Measurements from ENCODE around the gene NDEL1. TPM values are rescaled to one million over a fixed set of nuclear protein-coding genes. Genes with fewer than 3 reads are reported as not detected.

NDEL1 gene
- total and polyA plus RNA-seq, 4 donors: 25.2 to 101 (median 55.5) TPM

GRCh38 chr17:8506145-8506544 lies 70.5 kb downstream of the NDEL1 start:
- Histone ChIP-seq H3K27ac (ENCODE audit: low read depth in 1 of 2, low read length in 1 of 2) (no peak overlapping the region), H3K27me3 (ENCODE audit: control insufficient read depth in 3 of 3, insufficient read depth in 3 of 3, low read length in 2 of 3) (no peaks in the 10 kb centered on the region), H3K9ac (ENCODE audit: insufficient read depth in 1 of 2, low read length in 2 of 2) (no peak overlapping the region), H3K4me3 (no peak overlapping the region), H3K36me3 (ENCODE audit: control insufficient read depth in 4 of 4, insufficient read depth in 4 of 4, low read length in 4 of 4) (peaks cover 4 to 60% (median 27%) of the 10 kb centered on the region in 4 donors), H3K9me3 (ENCODE audit: control insufficient read depth in 4 of 4, insufficient read depth in 3 of 4, low read length in 3 of 4) (no peaks in the 10 kb centered on the region), H3K4me1 (ENCODE audit: control insufficient read depth in 5 of 5, insufficient read depth in 5 of 5, low read length in 5 of 5) (no peaks in the 10 kb centered on the region)
- DNase-seq: no peak
- ATAC-seq (ENCODE audit: insufficient read depth, low FRiP score): no peak
- no peak for TF ChIP-seq CTCF (IDR thresholded peaks at IDR 0.05; ENCODE audit: control extremely low read depth, extremely low read depth)
- WGBS, 2 donors: 85 to 92% methylated on average over 14 of the region's 14 CpGs

- H3K27ac ChIP-seq (ENCODE audit: low read depth in 1 of 2, low read length in 1 of 2): no peak overlapping the region
- no peak for TF ChIP-seq CTCF (IDR thresholded peaks at IDR 0.05; ENCODE audit: control extremely low read depth, extremely low read depth)
- ATAC-seq (ENCODE audit: insufficient read depth, low FRiP score): no peak
Measured at GRCh38 chr17:8514801-8515200, 79.1 kb downstream of the NDEL1 start.

More at GRCh38 chr17:8514801-8515200, 79.1 kb downstream of the NDEL1 start:
- no peaks in the 10 kb centered on the region for H3K9me3 ChIP-seq (ENCODE audit: control insufficient read depth in 4 of 4, insufficient read depth in 3 of 4, low read length in 3 of 4)
- WGBS, 2 donors: 95% methylated on average over 11 of the region's 11 CpGs
- H3K4me1 ChIP-seq (ENCODE audit: control insufficient read depth in 5 of 5, insufficient read depth in 5 of 5, low read length in 5 of 5): no peaks in the 10 kb centered on the region
- H3K27me3 ChIP-seq (ENCODE audit: control insufficient read depth in 3 of 3, insufficient read depth in 3 of 3, low read length in 2 of 3): no peaks in the 10 kb centered on the region
- peaks cover 2 to 64% (median 44%) of the 10 kb centered on the region in 4 donors for H3K36me3 ChIP-seq (ENCODE audit: control insufficient read depth in 4 of 4, insufficient read depth in 4 of 4, low read length in 4 of 4)
- H3K9ac ChIP-seq (ENCODE audit: insufficient read depth in 1 of 2, low read length in 2 of 2): no peak overlapping the region
- no peak for DNase-seq
- no peak overlapping the region for H3K4me3 ChIP-seq

Small RNA genes within 50 kb of the gene (small RNA-seq; reads per million reads assigned to genes)
- gene RNU7-43P (ENCODE audit: low replicate concordance): not detected

Other genes with a start within 250 kb of the NDEL1 start
- 10 to 100 TPM in 1 of 2 donors, 1 to 10 TPM in 1; 5.3 to 10.8 TPM for gene BORCS6, start 245.7 kb upstream of the NDEL1 start, total RNA-seq
- gene BORCS6, start 245.7 kb upstream of the NDEL1 start, polyA plus RNA-seq: 10 to 100 TPM in 1 of 2 donors, 1 to 10 TPM in 1; 5.6 to 10.5 TPM
- 1 to 10 TPM; 2.1 to 3.9 TPM for gene AURKB, start 225.3 kb upstream of the NDEL1 start, total RNA-seq
- gene AURKB, start 225.3 kb upstream of the NDEL1 start, polyA plus RNA-seq: 1 to 10 TPM; 3.6 to 5.7 TPM
- gene CTC1, start 187.8 kb upstream of the NDEL1 start, total RNA-seq: 10 to 100 TPM; 27.7 to 45.3 TPM
- gene CTC1, start 187.8 kb upstream of the NDEL1 start, polyA plus RNA-seq: 10 to 100 TPM; 19.1 to 26.5 TPM
- 10 to 100 TPM; 20.1 to 47.6 TPM for gene PFAS, start 186.6 kb upstream of the NDEL1 start, total RNA-seq
- gene PFAS, start 186.6 kb upstream of the NDEL1 start, polyA plus RNA-seq: 10 to 100 TPM; 14.0 to 15.3 TPM
- gene RANGRF, start 147.2 kb upstream of the NDEL1 start, total RNA-seq: 10 to 100 TPM; 15.5 to 31.6 TPM
- 10 to 100 TPM; 39.1 to 60.1 TPM for gene RANGRF, start 147.2 kb upstream of the NDEL1 start, polyA plus RNA-seq
- gene SLC25A35, start 140.5 kb upstream of the NDEL1 start, total RNA-seq: 10 to 100 TPM in 1 of 2 donors, 1 to 10 TPM in 1; 1.2 to 11.7 TPM
- gene SLC25A35, start 140.5 kb upstream of the NDEL1 start, polyA plus RNA-seq: 1 to 10 TPM; 5.5 to 9.4 TPM
- 10 to 100 TPM; 29.7 to 30.8 TPM for gene ARHGEF15, start 125.6 kb upstream of the NDEL1 start, total RNA-seq
- 10 to 100 TPM; 10.1 to 17.2 TPM for gene ARHGEF15, start 125.6 kb upstream of the NDEL1 start, polyA plus RNA-seq
- gene ODF4, start 96.0 kb upstream of the NDEL1 start, total RNA-seq: not detected
- gene ODF4, start 96.0 kb upstream of the NDEL1 start, polyA plus RNA-seq: not detected
- 1,000 to 10,000 TPM; 1,016 to 2,549 TPM for gene RPL26, start 52.7 kb upstream of the NDEL1 start, total RNA-seq
- 1,000 to 10,000 TPM; 2,664 to 2,820 TPM for gene RPL26, start 52.7 kb upstream of the NDEL1 start, polyA plus RNA-seq
- not detected for gene RNF222, start 38.1 kb upstream of the NDEL1 start, total RNA-seq
- gene RNF222, start 38.1 kb upstream of the NDEL1 start, polyA plus RNA-seq: not detected
- gene MYH10, start 194.8 kb downstream of the NDEL1 start, total RNA-seq: 100 to 1,000 TPM in 1 of 2 donors, 10 to 100 TPM in 1; 73.4 to 194 TPM
- gene MYH10, start 194.8 kb downstream of the NDEL1 start, polyA plus RNA-seq: 10 to 100 TPM in 1 of 2 donors, 1 to 10 TPM in 1; 9.6 to 16.0 TPM